ENCODE measurements around the gene OR8B8. TPM values are rescaled to one million over a fixed set of nuclear protein-coding genes. Genes with fewer than 3 reads are reported as not detected.

OR8B8 gene, protein sequence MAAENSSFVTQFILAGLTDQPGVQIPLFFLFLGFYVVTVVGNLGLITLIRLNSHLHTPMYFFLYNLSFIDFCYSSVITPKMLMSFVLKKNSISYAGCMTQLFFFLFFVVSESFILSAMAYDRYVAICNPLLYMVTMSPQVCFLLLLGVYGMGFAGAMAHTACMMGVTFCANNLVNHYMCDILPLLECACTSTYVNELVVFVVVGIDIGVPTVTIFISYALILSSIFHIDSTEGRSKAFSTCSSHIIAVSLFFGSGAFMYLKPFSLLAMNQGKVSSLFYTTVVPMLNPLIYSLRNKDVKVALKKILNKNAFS
- total RNA-seq = not detected
- not detected for polyA plus RNA-seq

- DNase-seq (no peak), ATAC-seq (ENCODE audit: low read depth in 2 of 2) (no peak)
- Mint-ChIP-seq H3K9me3 (peaks cover 0 to 5% (median 0%) of the 10 kb centered on the region in 7 donors), H3K36me3 (no peaks in the 10 kb centered on the region), H3K27ac (no peak within 1 kb of the TSS), H3K4me3 (no peak within 1 kb of the TSS), H3K4me1 (no peaks in the 10 kb centered on the region), H3K27me3 (peaks cover 7% of the 10 kb centered on the region)
- H3K4me1 ChIP-seq (ENCODE audit: control insufficient read depth, insufficient read depth, low read length, poor library complexity, severe bottlenecking) = no peaks in the 10 kb centered on the region
- H3K4me3 ChIP-seq (ENCODE audit: low read depth, low read length) = no peak within 1 kb of the TSS
- no peaks in the 10 kb centered on the region for H3K9me3 ChIP-seq (ENCODE audit: control insufficient read depth in 2 of 2, low read length in 2 of 2)
- H3K27me3 ChIP-seq (ENCODE audit: control insufficient read depth, insufficient read depth, low read length) = no peaks in the 10 kb centered on the region
- no peaks in the 10 kb centered on the region for H3K36me3 ChIP-seq (ENCODE audit: control insufficient read depth, insufficient read depth, low read length)
- no peak within 1 kb of the TSS for H3K27ac ChIP-seq (ENCODE audit: insufficient read depth, low read length, poor library complexity, severe bottlenecking)
Observed at GRCh38 chr11:124445646-124446150, at the start of gene OR8B8. Gene OR8B8 (minus strand): TSS chr11:124445696. CDS start chr11:124441085, 4,611 bp downstream.

GRCh38 chr11:124493016-124493655 lies 47.6 kb upstream of the OR8B8 start:
- no peak overlapping the region for H3K4me3 Mint-ChIP-seq
- Histone ChIP-seq H3K27me3 (ENCODE audit: control insufficient read depth, insufficient read depth, low read length) (no peaks in the 10 kb centered on the region), H3K36me3 (ENCODE audit: control insufficient read depth, insufficient read depth, low read length) (no peaks in the 10 kb centered on the region), H3K4me1 (ENCODE audit: control insufficient read depth, insufficient read depth, low read length, poor library complexity, severe bottlenecking) (no peaks in the 10 kb centered on the region), H3K27ac (ENCODE audit: insufficient read depth, low read length, poor library complexity, severe bottlenecking) (no peak overlapping the region), H3K4me3 (ENCODE audit: low read depth, low read length) (no peak overlapping the region), H3K9me3 (ENCODE audit: control insufficient read depth in 2 of 2, low read length in 2 of 2) (no peaks in the 10 kb centered on the region)
- DNase-seq (no peak), ATAC-seq (ENCODE audit: low read depth in 2 of 2) (no peak)
- no peak overlapping the region for H3K27ac Mint-ChIP-seq
- H3K9me3 Mint-ChIP-seq = peaks cover 0 to 14% (median 2%) of the 10 kb centered on the region in 7 donors
- H3K36me3 Mint-ChIP-seq = no peaks in the 10 kb centered on the region
- H3K4me1 Mint-ChIP-seq = no peaks in the 10 kb centered on the region
- H3K27me3 Mint-ChIP-seq = no peaks in the 10 kb centered on the region

DNA sequence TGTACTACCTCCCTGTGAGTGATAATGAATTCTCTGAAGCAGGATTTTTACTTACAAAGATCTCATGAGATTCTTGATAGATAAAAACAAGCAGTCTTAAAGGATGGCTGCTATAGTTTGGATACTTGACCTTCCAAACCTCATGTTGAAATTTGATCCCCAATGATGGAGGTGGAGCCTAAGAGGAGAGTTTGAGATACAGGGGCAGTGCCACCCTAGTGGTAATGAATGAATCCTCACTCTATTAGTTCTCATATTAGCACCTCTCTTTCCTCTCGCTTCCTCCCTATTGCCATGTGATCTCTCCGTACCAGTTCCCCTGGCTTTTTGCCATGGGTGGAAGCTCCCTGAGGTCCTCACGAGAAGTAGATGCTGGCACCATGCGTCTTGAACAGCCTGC lies 37.9 kb upstream of the OR8B8 start:
- Mint-ChIP-seq H3K4me3 (no peak overlapping the region), H3K27ac (no peak overlapping the region), H3K4me1 (peaks cover 0 to 10% (median 7%) of the 10 kb centered on the region in 4 donors), H3K36me3 (no peaks in the 10 kb centered on the region), H3K9me3 (peaks cover 0 to 7% (median 2%) of the 10 kb centered on the region in 7 donors), H3K27me3 (no peaks in the 10 kb centered on the region)
- no peaks in the 10 kb centered on the region for H3K4me1 ChIP-seq (ENCODE audit: control insufficient read depth, insufficient read depth, low read length, poor library complexity, severe bottlenecking)
- no peaks in the 10 kb centered on the region for H3K9me3 ChIP-seq (ENCODE audit: control insufficient read depth in 2 of 2, low read length in 2 of 2)
- no peak for ATAC-seq (ENCODE audit: low read depth in 2 of 2)
- no peak for DNase-seq
- H3K27me3 ChIP-seq (ENCODE audit: control insufficient read depth, insufficient read depth, low read length) = no peaks in the 10 kb centered on the region
- H3K27ac ChIP-seq (ENCODE audit: insufficient read depth, low read length, poor library complexity, severe bottlenecking) = no peak overlapping the region
- no peaks in the 10 kb centered on the region for H3K36me3 ChIP-seq (ENCODE audit: control insufficient read depth, insufficient read depth, low read length)
- H3K4me3 ChIP-seq (ENCODE audit: low read depth, low read length) = no peak overlapping the region

DNA sequence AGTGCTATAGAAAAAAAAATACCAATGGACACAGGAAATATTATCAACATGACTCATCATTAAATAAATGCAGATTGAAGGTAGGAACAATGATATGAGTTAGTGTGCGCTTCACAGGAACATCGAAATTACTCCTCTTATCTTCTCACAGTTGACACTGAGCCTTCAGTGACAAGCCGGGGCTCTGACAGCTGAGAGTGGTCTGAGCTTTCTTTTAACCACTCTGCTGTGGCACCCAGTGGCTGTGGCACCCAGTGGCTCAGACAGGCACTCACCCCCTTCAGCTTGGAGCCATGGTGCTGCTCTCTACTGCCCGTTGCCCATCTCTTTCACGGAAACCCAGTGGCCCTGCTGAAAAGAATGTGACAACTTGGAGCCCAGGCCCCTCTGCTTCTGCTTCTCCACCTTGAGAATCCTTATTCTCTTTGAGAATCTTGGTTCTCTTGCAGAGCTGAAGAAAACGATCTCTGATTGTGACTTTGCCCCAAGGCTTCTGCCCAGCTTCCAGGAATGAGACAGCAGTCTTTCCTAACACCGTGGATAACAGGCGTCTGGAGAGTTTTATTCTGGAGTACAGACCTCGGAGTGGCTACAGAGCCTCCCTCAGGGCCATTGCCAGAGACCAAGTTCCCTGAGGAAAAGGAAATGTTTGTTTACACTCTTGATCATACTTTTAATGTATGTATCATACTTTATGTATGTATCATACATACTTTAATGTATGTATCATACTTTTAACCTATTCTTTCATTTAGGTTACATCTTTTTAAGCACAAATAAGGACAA lies 37.1 kb upstream of the OR8B8 start:
- Mint-ChIP-seq H3K27me3 (no peaks in the 10 kb centered on the region), H3K4me3 (no peak overlapping the region), H3K4me1 (peaks cover 0 to 10% (median 7%) of the 10 kb centered on the region in 4 donors), H3K27ac (no peak overlapping the region), H3K36me3 (no peaks in the 10 kb centered on the region), H3K9me3 (peaks cover 0 to 5% (median 2%) of the 10 kb centered on the region in 7 donors)
- Histone ChIP-seq H3K27ac (ENCODE audit: insufficient read depth, low read length, poor library complexity, severe bottlenecking) (no peak overlapping the region), H3K9me3 (ENCODE audit: control insufficient read depth in 2 of 2, low read length in 2 of 2) (no peaks in the 10 kb centered on the region), H3K4me3 (ENCODE audit: low read depth, low read length) (no peak overlapping the region), H3K36me3 (ENCODE audit: control insufficient read depth, insufficient read depth, low read length) (no peaks in the 10 kb centered on the region), H3K4me1 (ENCODE audit: control insufficient read depth, insufficient read depth, low read length, poor library complexity, severe bottlenecking) (no peaks in the 10 kb centered on the region), H3K27me3 (ENCODE audit: control insufficient read depth, insufficient read depth, low read length) (no peaks in the 10 kb centered on the region)
- ATAC-seq (ENCODE audit: low read depth in 2 of 2) (no peak), DNase-seq (no peak)

DNA sequence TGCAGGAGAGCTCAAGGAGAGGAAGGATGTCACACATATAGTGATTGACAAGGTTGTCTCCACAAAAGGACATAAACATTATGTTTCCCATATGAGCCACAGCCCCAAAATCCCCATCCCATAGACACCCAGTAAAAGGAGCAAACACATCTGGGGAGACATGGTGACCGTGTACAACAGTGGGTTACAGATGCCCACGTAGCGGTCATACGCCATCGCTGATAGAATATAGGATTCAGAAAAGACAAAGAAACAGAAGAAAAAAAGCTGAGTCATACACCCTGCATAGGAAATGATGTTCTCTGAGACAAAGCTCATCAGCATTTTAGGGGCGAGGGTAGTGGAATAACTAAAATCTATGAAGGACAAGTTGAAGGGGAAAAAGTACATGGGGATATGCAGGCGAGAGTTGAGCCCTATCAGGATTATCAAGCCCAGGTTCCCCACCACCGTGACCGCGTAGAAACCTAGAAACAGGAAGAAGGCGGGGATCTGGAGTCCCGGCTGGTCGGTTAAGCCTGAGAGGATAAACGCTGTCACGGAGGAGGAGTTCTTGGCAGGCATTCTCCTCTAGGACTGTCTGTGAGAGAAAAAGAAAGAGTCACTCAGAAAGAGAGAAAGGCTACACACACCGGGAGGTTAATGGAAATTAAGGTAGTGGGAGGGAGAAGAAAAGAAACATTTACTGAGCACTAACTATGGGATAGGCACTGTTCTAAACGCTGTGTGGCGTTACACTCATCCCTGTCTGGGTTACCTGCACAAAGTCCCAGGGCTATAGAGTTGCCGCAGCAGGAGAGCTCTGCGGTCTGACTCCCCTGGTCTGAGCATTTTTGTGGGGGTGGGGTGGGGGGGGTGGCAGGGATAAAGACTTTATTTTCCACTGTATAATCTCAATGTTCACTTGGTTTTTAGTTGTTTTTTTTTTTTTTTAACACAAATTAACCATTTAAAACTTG lies 36.1 kb upstream of the OR8B8 start:
- no peaks in the 10 kb centered on the region for H3K36me3 Mint-ChIP-seq
- H3K27ac Mint-ChIP-seq = no peak overlapping the region

GRCh38 chr11:124479561-124479960 lies 34.1 kb upstream of the OR8B8 start:
- no peak for DNase-seq
- Histone ChIP-seq H3K27ac (ENCODE audit: insufficient read depth, low read length, poor library complexity, severe bottlenecking) (no peak overlapping the region), H3K27me3 (ENCODE audit: control insufficient read depth, insufficient read depth, low read length) (no peaks in the 10 kb centered on the region), H3K4me3 (ENCODE audit: low read depth, low read length) (no peak overlapping the region), H3K4me1 (ENCODE audit: control insufficient read depth, insufficient read depth, low read length, poor library complexity, severe bottlenecking) (no peaks in the 10 kb centered on the region), H3K9me3 (ENCODE audit: control insufficient read depth in 2 of 2, low read length in 2 of 2) (no peaks in the 10 kb centered on the region), H3K36me3 (ENCODE audit: control insufficient read depth, insufficient read depth, low read length) (no peaks in the 10 kb centered on the region)
- Mint-ChIP-seq H3K27me3 (peaks cover 7% of the 10 kb centered on the region), H3K4me1 (peaks cover 0 to 10% (median 7%) of the 10 kb centered on the region in 4 donors), H3K4me3 (no peak overlapping the region), H3K27ac (no peak overlapping the region), H3K36me3 (no peaks in the 10 kb centered on the region), H3K9me3 (peaks cover 0 to 4% (median 0%) of the 10 kb centered on the region in 7 donors)
- ATAC-seq (ENCODE audit: low read depth in 2 of 2) = no peak

More for the DNA sequence above, 36.1 kb upstream of the OR8B8 start:
- H3K27ac ChIP-seq (ENCODE audit: insufficient read depth, low read length, poor library complexity, severe bottlenecking) = no peak overlapping the region
- no peaks in the 10 kb centered on the region for H3K36me3 ChIP-seq (ENCODE audit: control insufficient read depth, insufficient read depth, low read length)
- no peaks in the 10 kb centered on the region for H3K4me1 ChIP-seq (ENCODE audit: control insufficient read depth, insufficient read depth, low read length, poor library complexity, severe bottlenecking)
- DNase-seq = peak in 1 of 3 donors; percentile 8
- H3K9me3 ChIP-seq (ENCODE audit: control insufficient read depth in 2 of 2, low read length in 2 of 2) = no peaks in the 10 kb centered on the region
- Mint-ChIP-seq H3K4me1 (peaks cover 0 to 10% (median 7%) of the 10 kb centered on the region in 4 donors), H3K9me3 (peaks cover 0 to 4% (median 0%) of the 10 kb centered on the region in 7 donors), H3K27me3 (no peaks in the 10 kb centered on the region), H3K4me3 (peak overlapping the region in 2 of 4 donors; percentile 31 to 71)
- no peak for ATAC-seq (ENCODE audit: low read depth in 2 of 2)
- no peak overlapping the region for H3K4me3 ChIP-seq (ENCODE audit: low read depth, low read length)
- no peaks in the 10 kb centered on the region for H3K27me3 ChIP-seq (ENCODE audit: control insufficient read depth, insufficient read depth, low read length)

GRCh38 chr11:124475265-124475664 lies 29.8 kb upstream of the OR8B8 start:
- no peaks in the 10 kb centered on the region for H3K4me1 ChIP-seq (ENCODE audit: control insufficient read depth, insufficient read depth, low read length, poor library complexity, severe bottlenecking)
- ATAC-seq (ENCODE audit: low read depth in 2 of 2) = no peak

More at GRCh38 chr11:124475265-124475664, 29.8 kb upstream of the OR8B8 start:
- Mint-ChIP-seq H3K4me3 (no peak overlapping the region), H3K36me3 (no peaks in the 10 kb centered on the region), H3K9me3 (peaks cover 0 to 5% (median 0%) of the 10 kb centered on the region in 7 donors), H3K27me3 (peaks cover 20% of the 10 kb centered on the region), H3K4me1 (no peaks in the 10 kb centered on the region), H3K27ac (no peak overlapping the region)
- no peaks in the 10 kb centered on the region for H3K36me3 ChIP-seq (ENCODE audit: control insufficient read depth, insufficient read depth, low read length)
- H3K9me3 ChIP-seq (ENCODE audit: control insufficient read depth in 2 of 2, low read length in 2 of 2) = no peaks in the 10 kb centered on the region
- no peak overlapping the region for H3K27ac ChIP-seq (ENCODE audit: insufficient read depth, low read length, poor library complexity, severe bottlenecking)
- H3K27me3 ChIP-seq (ENCODE audit: control insufficient read depth, insufficient read depth, low read length) = no peaks in the 10 kb centered on the region
- no peak overlapping the region for H3K4me3 ChIP-seq (ENCODE audit: low read depth, low read length)
- no peak for DNase-seq
